ENCODE results near the gene SLC2A9.

Gene SLC2A9

DNA sequence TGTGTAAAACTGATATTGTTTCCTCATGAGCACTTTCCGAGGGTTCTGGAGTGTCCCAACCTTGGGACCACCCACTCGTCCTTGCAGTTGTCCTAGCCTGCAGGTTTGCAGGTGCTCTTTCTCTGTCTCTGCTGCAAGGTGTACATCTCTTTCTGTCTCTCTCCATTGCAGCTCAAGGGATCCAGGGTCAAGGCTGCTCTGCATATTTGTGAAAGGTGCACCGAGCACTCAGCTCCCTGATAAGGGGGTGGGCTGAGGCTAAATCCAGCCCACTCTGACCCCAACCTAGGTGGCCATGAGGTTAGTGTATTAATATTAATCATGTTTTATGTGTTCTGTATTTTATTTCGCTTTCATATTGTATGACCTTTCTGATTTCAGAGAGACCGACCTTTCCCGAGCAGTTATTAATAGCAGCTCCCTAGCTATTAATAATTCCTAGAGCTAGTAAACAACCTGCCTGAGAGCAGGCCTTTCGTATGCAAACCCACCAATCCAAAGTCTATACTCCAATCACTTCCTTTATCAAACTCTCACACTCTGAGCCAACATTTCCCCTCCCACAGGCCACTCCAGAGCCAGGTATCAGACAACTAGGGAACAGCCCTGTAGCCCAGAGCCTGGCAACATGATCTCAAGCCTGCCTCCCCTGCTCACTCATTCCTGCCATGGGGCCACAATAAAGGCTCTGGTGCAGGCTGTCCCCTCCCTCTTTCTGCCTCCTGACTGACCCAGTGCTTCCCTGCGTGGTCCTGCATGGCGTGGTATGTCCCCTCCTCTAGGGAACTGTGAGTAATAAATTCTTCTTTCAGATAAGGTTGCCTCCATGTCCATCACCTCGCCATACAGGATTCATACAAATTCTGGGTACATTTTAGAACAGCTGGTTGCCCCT lies 73.9 kb downstream of the SLC2A9 start:
- Mint-ChIP-seq H3K4me3 (no peak overlapping the region), H3K36me3 (no peaks in the 10 kb centered on the region), H3K4me1 (no peaks in the 10 kb centered on the region), H3K27ac (no peak overlapping the region), H3K9me3 (no peaks in the 10 kb centered on the region)
- ATAC-seq (no peak), DNase-seq (ENCODE audit: low spot score in 2 of 2) (no peak)

DNA sequence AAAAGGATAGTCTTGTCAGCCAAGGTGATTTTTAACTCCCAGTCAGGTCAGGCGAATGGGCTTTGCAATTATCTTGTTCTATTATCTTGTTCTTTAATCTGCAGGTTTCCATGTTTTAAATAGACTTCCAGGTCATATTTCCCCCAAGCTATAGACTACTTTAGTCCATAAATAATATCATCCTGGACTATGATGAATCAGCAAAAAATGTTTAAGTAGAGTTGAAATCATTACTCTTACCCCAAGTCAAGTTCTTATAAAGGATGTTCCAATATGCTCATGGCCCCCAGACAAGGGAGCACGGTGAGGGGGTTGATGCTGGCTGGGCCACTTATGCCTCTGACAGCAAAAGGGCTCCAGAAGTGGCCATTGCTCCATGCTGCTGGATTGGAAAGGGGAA lies 75.1 kb downstream of the SLC2A9 start:
- ATAC-seq = no peak
- Mint-ChIP-seq H3K27ac (no peak overlapping the region), H3K4me1 (no peaks in the 10 kb centered on the region)

DNA sequence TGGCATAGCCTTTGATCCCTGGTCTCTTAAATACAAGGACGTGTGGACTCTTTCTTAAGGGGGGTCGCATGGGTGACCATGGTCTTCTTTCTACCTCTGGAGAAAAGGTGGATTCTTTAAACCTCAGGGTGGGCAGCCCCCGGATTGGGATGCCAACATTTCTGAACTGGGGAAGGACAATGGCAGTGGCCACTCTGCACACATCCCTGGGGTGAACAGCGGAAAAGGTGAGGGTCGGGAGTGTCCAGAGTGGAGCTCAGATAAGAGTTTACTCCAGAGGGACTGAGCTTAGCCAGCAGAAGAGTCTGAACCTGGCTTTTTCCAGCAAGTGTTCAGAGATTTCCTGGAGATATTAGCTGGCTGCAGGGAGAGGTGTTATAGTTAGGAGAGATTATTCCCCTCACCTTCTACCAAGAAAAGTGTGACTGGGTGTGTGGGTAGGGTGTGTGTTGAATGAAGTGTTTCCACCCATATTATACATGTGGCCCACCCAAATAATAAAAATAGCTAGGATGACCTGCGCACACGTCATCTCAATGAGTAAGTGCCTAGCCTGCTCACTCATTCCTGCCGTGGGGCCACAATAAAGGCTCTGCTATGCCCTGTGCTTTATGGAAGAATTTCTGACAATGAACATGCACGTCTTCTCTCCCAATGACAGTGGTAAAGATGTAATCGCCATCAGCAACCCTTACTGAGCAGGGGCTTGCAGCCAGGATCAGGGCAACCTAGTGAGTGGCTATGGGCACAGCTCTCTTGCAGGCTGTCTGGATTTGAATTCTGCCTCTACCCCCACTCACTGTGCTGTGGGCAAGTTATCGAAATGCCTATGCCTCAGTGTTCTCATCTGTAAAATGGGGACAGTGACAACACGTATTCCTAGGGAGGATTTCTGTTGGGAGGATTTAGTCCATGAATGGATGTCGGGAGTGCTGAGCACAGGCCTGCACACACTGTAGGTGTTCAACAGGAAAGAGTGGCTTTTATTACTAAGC lies 76.6 kb downstream of the SLC2A9 start:
- Mint-ChIP-seq H3K36me3 (no peaks in the 10 kb centered on the region), H3K9me3 (no peaks in the 10 kb centered on the region), H3K4me1 (no peaks in the 10 kb centered on the region), H3K27ac (peak overlapping the region; percentile 13), H3K4me3 (no peak overlapping the region)
- DNase-seq (ENCODE audit: low spot score in 2 of 2) = no peak
- ATAC-seq = no peak

More for the DNA sequence above, 75.1 kb downstream of the SLC2A9 start:
- Mint-ChIP-seq H3K4me3 (no peak overlapping the region), H3K9me3 (no peaks in the 10 kb centered on the region), H3K36me3 (no peaks in the 10 kb centered on the region)
- DNase-seq (ENCODE audit: low spot score in 2 of 2) = no peak

DNA sequence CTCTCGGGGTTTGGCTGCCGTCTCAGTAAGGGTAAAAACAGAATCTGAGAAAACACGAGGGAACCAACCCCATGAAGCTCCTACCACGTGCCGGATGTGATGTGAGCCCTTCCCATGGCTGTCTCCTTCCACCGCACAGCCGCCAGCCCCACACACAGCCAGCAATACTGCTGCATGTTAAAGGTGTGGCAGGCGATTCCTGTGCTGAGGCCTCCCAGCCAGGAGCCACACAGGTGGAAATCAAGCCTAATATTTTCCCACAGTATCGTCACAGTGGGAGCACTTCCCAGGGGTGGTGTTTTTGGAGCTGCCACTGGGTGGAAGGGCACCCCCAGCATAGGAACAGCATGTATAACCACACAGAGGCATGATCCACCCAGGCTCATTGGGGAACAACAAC lies 77.5 kb downstream of the SLC2A9 start:
- Mint-ChIP-seq H3K4me3 (no peak overlapping the region), H3K9me3 (no peaks in the 10 kb centered on the region), H3K4me1 (no peaks in the 10 kb centered on the region), H3K27ac (no peak overlapping the region), H3K36me3 (no peaks in the 10 kb centered on the region)
- DNase-seq (ENCODE audit: low spot score in 2 of 2) = no peak
- no peak for ATAC-seq

DNA sequence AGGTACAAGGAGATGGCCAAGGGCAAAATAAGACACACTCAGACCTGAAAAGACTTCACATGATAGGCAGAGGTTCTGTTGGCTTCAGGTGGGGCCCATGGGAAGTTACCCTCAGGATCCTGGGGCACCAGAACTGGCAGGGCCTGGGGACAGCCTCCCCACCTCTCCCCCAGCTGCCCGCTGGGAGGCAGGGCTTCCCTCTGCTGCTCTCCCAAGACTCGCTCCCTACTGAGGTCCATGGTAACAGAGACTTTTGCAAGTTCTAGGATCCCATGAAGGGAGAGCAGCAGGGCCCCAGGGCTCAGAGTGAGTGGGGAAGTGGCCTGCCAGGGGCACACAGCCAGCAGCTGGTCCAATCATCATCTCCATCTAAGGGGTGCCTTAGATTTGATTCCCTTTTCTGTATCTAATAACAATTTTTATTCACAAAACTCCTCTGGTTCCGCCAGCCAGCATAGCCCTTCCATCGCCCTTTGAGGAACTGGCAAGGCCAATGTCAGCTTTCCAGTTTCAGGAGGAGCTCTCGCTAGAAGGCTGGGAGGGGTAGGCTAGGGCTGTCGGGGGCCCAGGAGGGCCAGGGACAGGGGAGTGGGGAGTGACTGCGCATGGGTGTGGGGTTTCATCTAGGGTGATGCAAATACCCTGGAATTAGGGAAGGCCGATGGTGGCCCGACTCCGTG lies 78.2 kb downstream of the SLC2A9 start:
- Mint-ChIP-seq H3K36me3 (no peaks in the 10 kb centered on the region), H3K9me3 (no peaks in the 10 kb centered on the region), H3K4me1 (no peaks in the 10 kb centered on the region), H3K27ac (no peak overlapping the region), H3K4me3 (no peak overlapping the region)
- ATAC-seq = no peak
- no peak for DNase-seq (ENCODE audit: low spot score in 2 of 2)

DNA sequence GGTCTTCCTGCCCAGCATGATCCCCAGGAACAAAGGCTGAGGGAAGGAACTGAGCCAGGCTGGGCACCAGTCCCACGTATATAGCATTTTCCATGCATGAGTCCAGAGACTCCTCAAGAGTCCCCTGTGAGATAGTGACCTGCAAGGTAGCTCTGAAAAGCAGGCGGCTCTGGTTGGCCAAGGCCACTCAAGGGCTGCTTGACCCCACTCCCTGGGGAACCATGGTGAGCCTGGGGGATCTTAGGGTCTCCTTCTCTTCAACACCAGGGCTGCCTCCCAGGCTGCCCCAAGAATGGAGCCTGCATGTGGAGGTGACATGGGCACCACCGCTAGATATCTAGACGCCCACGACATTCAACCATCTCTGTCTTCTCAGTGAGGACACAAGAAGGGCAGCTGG lies 79.2 kb downstream of the SLC2A9 start:
- Mint-ChIP-seq H3K9me3 (no peaks in the 10 kb centered on the region), H3K27ac (no peak overlapping the region), H3K4me3 (no peak overlapping the region), H3K36me3 (no peaks in the 10 kb centered on the region), H3K4me1 (no peaks in the 10 kb centered on the region)
- DNase-seq (ENCODE audit: low spot score in 2 of 2) (no peak), ATAC-seq (no peak)

DNA sequence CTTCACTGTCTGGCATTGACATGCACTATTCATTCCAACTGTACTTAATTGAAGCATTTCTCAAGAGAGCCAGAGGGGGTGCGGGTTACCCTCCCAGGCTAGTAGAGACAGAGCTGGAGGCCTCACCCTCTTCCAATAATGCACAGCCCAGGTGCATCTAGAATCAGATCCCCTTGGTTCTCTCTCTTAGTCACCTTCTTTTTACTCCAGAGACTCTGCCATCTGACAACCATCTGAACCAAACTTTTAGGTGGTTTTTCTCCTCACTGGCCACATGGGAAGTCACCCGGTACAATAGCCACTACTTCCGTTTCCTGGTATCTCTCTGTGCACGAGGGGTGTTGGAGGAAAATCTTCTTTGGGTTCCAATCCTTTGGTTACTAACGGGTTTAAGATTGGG lies 81.3 kb downstream of the SLC2A9 start:
- no peaks in the 10 kb centered on the region for H3K36me3 Mint-ChIP-seq
- no peaks in the 10 kb centered on the region for H3K4me1 Mint-ChIP-seq
- no peaks in the 10 kb centered on the region for H3K9me3 Mint-ChIP-seq
- ATAC-seq (no peak), DNase-seq (ENCODE audit: low spot score in 2 of 2) (no peak)
- no peak overlapping the region for H3K27ac Mint-ChIP-seq
- H3K4me3 Mint-ChIP-seq = no peak overlapping the region

DNA sequence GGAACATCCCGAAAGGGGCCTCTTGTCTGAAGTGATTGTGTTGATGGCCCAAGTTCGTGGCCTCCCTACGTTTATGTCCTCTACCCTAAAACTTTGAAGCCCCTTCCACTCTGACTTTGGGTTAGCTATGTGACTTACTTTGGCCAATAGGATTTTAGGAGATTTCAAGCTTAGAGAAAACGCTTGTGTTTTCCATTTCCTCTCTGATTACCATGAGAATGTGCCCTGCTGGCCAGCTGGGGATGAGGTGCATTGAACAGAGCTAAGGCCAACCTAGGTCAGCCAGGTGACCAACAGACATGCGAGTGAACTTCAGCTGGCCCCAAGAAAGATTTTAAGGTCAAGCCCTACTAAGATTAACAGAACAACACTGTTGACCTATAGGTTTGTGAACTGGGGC lies 82.4 kb downstream of the SLC2A9 start:
- ATAC-seq (no peak), DNase-seq (ENCODE audit: low spot score in 2 of 2) (no peak)
- H3K27ac Mint-ChIP-seq = no peak overlapping the region
- H3K4me3 Mint-ChIP-seq = no peak overlapping the region
- no peaks in the 10 kb centered on the region for H3K9me3 Mint-ChIP-seq
- H3K4me1 Mint-ChIP-seq = no peaks in the 10 kb centered on the region
- H3K36me3 Mint-ChIP-seq = no peaks in the 10 kb centered on the region

DNA sequence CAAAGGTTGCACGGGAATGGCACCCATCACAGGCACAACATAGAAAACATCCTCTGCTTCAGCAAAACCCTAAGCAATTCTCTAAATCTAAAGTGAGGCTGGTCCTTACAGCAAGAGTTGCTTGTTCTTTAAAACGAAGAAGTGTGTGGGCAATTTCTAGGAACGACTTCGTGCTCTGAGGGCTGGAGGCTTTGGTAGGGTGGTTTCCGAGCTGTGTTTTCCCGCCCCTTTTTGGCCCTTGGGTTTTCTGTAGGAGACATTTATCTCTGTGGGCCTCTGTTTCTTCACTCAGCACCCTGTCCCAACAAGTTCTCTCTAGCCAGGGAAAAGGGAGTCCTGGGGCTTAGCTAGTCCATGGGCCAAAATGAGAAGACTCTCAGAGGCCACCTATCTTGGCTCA lies 84.2 kb downstream of the SLC2A9 start:
- Mint-ChIP-seq H3K27ac (no peak overlapping the region), H3K4me3 (no peak overlapping the region), H3K9me3 (no peaks in the 10 kb centered on the region), H3K4me1 (no peaks in the 10 kb centered on the region), H3K36me3 (no peaks in the 10 kb centered on the region)
- no peak for ATAC-seq
- DNase-seq (ENCODE audit: low spot score in 2 of 2) = no peak

DNA sequence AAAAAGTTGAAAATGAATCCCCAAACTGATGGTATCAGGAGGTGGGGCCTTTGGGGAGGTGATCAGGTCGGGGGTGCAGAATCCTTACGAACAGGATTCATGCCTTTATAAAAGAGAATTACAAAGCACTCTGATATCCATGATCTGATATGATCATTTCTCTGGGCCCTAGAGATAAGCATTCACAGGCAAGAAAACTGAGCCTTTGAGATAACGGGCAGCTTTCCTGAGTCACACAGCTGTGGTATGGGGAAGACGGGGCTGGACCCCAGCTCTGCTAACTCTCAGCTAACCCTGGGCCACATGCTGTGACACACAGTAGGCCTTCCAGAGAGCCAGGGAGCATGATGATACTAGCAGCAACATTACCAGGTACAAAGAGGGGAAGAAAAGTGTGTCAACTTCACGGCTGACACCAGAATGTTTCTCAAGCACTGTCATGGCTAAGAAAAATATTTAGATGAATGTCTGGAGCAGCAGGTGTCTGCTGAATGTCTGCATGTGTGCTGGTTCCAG lies 85.1 kb downstream of the SLC2A9 start:
- DNase-seq (ENCODE audit: low spot score in 2 of 2) (no peak), ATAC-seq (no peak)
- no peak overlapping the region for H3K27ac Mint-ChIP-seq
- H3K36me3 Mint-ChIP-seq = no peaks in the 10 kb centered on the region
- no peaks in the 10 kb centered on the region for H3K9me3 Mint-ChIP-seq
- H3K4me1 Mint-ChIP-seq = no peaks in the 10 kb centered on the region
- no peak overlapping the region for H3K4me3 Mint-ChIP-seq

DNA sequence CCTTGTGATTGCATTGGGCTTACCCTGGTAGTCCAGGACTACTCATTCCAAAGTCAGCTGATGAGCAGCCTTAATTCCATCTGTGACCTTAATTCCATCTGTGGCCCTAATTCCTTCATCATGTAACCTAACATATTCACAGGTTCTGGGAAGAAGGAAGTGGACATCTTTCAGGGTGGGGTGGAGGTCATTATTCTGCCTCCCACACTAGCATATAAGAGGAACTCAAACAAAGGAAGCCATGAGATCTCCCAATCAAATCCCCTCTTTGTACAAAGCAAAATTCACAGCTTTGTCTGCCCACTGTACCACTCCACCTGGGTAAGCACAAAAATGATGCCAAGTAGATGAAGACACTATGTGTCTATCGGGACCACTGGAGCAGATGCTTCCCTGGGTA lies 87.3 kb downstream of the SLC2A9 start:
- no peaks in the 10 kb centered on the region for H3K9me3 Mint-ChIP-seq
- no peak for ATAC-seq
- H3K4me3 Mint-ChIP-seq = no peak overlapping the region
- H3K27ac Mint-ChIP-seq = no peak overlapping the region
- no peaks in the 10 kb centered on the region for H3K36me3 Mint-ChIP-seq
- H3K4me1 Mint-ChIP-seq = no peaks in the 10 kb centered on the region
- DNase-seq (ENCODE audit: low spot score in 2 of 2) = no peak

DNA sequence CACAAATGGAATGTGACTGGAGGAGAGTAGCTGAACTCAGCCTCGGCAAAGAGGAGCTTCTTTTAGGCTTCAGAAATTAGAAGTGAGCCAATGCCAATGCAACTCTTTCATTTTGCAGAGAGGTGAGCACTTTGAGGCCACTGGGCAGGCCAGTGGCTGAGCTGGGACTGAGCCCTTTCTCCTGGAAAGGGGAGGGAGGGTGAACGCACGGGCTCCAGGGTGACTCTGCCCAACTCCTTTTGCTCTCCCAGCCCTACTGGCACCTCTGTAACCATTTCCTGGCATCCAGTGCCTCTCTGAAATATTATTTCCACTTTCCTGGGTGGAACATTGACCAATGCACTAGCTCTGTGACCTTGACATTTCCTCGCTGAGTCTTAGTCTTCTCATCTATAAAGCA lies 88.1 kb downstream of the SLC2A9 start:
- no peak for ATAC-seq
- Mint-ChIP-seq H3K4me3 (no peak overlapping the region), H3K27ac (no peak overlapping the region), H3K36me3 (no peaks in the 10 kb centered on the region), H3K4me1 (no peaks in the 10 kb centered on the region), H3K9me3 (no peaks in the 10 kb centered on the region)
- no peak for DNase-seq (ENCODE audit: low spot score in 2 of 2)

DNA sequence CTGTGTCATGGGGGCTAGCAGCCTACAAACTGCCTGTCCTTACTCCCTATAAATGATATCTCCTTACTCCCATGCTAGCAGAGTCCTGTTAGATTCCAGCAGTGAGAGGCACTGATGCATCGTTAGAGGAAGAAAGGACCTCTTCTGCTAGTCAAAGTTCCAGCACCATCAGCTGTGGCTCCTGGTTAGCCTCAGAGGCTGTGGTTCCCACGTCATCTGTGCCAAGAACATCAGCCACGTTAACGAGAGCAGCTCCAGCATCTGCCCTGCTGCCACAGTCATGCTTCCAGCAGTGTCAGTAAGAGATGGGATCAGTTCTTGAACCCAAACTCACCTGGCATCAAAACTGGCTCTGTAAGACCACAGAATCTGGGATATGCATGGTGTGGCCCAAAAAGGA lies 88.5 kb downstream of the SLC2A9 start:
- no peak overlapping the region for H3K4me3 Mint-ChIP-seq
- no peak overlapping the region for H3K27ac Mint-ChIP-seq
- no peak for ATAC-seq
- H3K9me3 Mint-ChIP-seq = no peaks in the 10 kb centered on the region
- H3K36me3 Mint-ChIP-seq = no peaks in the 10 kb centered on the region
- DNase-seq (ENCODE audit: low spot score in 2 of 2) = no peak
- no peaks in the 10 kb centered on the region for H3K4me1 Mint-ChIP-seq

DNA sequence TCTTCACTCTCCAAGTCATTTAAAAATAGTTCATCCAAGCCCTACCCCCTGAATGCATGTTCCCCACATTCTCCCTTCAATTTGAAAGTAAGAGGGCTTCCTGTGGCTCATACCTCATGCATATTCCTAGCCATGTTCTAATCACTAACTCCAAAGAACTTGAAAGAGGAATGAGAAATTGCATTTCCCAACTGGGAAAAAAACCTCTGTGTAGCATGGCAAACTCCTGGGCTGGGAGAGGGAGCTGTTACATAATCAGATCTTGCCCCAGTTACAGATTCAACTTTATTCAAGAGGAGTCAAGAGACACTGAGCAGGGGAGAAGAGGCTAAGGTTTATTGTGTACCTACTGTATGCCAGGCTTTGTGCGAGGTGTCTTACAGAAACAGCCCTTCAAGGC lies 90.2 kb downstream of the SLC2A9 start:
- Mint-ChIP-seq H3K9me3 (no peaks in the 10 kb centered on the region), H3K36me3 (no peaks in the 10 kb centered on the region), H3K4me1 (no peaks in the 10 kb centered on the region), H3K27ac (no peak overlapping the region), H3K4me3 (no peak overlapping the region)
- ATAC-seq (no peak), DNase-seq (ENCODE audit: low spot score in 2 of 2) (no peak)

DNA sequence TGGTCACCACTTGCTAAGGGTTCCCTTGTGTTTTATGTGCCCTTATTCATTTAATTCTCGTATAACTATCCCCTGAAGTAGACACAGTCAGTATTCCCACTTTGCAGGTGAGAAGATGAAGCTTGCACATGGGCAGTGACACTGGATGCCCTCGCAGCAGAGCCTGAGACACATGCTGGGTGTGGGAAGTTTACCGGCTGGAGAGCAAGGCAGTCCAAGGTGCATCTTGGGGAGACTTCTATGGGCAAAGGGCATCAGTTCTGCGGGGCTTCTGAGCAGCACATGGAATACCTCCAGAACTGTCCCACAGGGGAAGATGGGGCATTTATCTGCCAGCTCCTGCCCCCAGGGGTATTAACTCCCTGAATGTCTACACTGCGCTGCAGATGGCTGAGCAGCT lies 92.2 kb downstream of the SLC2A9 start:
- ATAC-seq = no peak
- peaks cover 9% of the 10 kb centered on the region for H3K4me1 Mint-ChIP-seq
- DNase-seq (ENCODE audit: low spot score in 2 of 2) = no peak
- H3K4me3 Mint-ChIP-seq = no peak overlapping the region
- no peak overlapping the region for H3K27ac Mint-ChIP-seq
- no peaks in the 10 kb centered on the region for H3K9me3 Mint-ChIP-seq
- H3K36me3 Mint-ChIP-seq = no peaks in the 10 kb centered on the region

All from stimulated activated effector memory CD8-positive, alpha-beta T cell treated with anti-CD3 and anti-CD28 coated beads, Interleukin-12 subunit alpha, Interleukin-12 subunit beta, amount 100 ng/mL, for 72 hours (primary cell).